ENCODE results near the gene LRBA.

DNA sequence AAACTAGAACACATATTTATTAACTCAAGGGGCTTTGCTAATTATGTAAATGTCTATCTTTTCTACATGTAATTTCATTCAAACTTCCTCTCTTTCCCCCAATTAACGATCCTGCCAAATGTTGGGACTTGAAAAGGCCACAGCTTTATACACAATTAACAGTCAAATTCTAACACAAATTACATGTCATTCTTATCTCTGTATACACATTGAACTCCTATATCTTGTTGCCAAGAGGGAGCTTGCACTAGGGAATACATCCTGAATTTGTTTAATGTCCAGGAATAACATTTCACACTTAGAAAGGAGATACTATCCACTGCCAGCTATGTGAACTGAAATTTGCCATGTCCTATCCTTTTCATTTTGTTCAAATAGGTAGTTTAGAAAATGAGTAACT, 472.0 kb downstream of the LRBA start:
- TF ChIP-seq, protein P1, sequence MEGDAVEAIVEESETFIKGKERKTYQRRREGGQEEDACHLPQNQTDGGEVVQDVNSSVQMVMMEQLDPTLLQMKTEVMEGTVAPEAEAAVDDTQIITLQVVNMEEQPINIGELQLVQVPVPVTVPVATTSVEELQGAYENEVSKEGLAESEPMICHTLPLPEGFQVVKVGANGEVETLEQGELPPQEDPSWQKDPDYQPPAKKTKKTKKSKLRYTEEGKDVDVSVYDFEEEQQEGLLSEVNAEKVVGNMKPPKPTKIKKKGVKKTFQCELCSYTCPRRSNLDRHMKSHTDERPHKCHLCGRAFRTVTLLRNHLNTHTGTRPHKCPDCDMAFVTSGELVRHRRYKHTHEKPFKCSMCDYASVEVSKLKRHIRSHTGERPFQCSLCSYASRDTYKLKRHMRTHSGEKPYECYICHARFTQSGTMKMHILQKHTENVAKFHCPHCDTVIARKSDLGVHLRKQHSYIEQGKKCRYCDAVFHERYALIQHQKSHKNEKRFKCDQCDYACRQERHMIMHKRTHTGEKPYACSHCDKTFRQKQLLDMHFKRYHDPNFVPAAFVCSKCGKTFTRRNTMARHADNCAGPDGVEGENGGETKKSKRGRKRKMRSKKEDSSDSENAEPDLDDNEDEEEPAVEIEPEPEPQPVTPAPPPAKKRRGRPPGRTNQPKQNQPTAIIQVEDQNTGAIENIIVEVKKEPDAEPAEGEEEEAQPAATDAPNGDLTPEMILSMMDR (IDR thresholded peaks at IDR 0.05; ENCODE audit: low read length) = no peak
- TF ChIP-seq EZH2 (IDR thresholded peaks at IDR 0.05; ENCODE audit: borderline replicate concordance, low read length) = no peak

Measured in OCI-LY1 (cell line).